Measurements from ENCODE around the gene ATP2B2.

ATP2B2 gene

GRCh38 chr3:10503217-10503796 is 2.1 kb downstream of the ATP2B2 start:
- H3K4me3 ChIP-seq (ENCODE audit: extremely low read depth, insufficient read depth, low read length, poor library complexity, severe bottlenecking), result no peak overlapping the region
- WGBS, 2 experiments (ENCODE audit: insufficient coverage in 2 of 2), result 87 to 93% methylated on average over 14 to 15 of the region's 15 CpGs
- H3K4me1 ChIP-seq (ENCODE audit: control insufficient read depth, insufficient read depth, low read length, poor library complexity, severe bottlenecking), result peaks cover 3% of the 10 kb centered on the region
- H3K27ac ChIP-seq (ENCODE audit: low read depth, low read length, severe bottlenecking), result no peak overlapping the region
- no peaks in the 10 kb centered on the region for H3K9me3 ChIP-seq (ENCODE audit: control insufficient read depth, low read length)
- H3K36me3 ChIP-seq (ENCODE audit: control insufficient read depth, insufficient read depth, low read length), result no peaks in the 10 kb centered on the region

- Histone ChIP-seq H3K4me1 (ENCODE audit: control insufficient read depth, insufficient read depth, low read length, poor library complexity, severe bottlenecking) (peaks cover 3% of the 10 kb centered on the region), H3K36me3 (ENCODE audit: control insufficient read depth, insufficient read depth, low read length) (no peaks in the 10 kb centered on the region), H3K27ac (ENCODE audit: low read depth, low read length, severe bottlenecking) (no peak overlapping the region), H3K4me3 (ENCODE audit: extremely low read depth, insufficient read depth, low read length, poor library complexity, severe bottlenecking) (no peak overlapping the region), H3K9me3 (ENCODE audit: control insufficient read depth, low read length) (no peaks in the 10 kb centered on the region)
- 88 to 95% methylated on average over 10 to 12 of the region's 12 CpGs for WGBS, 2 experiments (ENCODE audit: insufficient coverage in 2 of 2)
Measured at GRCh38 chr3:10502185-10502880, 3.1 kb downstream of the ATP2B2 start.

- no peaks in the 10 kb centered on the region for H3K9me3 ChIP-seq (ENCODE audit: control insufficient read depth, low read length)
- H3K4me3 ChIP-seq (ENCODE audit: extremely low read depth, insufficient read depth, low read length, poor library complexity, severe bottlenecking), result no peak overlapping the region
- H3K36me3 ChIP-seq (ENCODE audit: control insufficient read depth, insufficient read depth, low read length), result no peaks in the 10 kb centered on the region
- 77 to 100% methylated on average over 2 to 3 of the region's 3 CpGs for WGBS, 2 experiments (ENCODE audit: insufficient coverage in 2 of 2)
- H3K27ac ChIP-seq (ENCODE audit: low read depth, low read length, severe bottlenecking), result no peak overlapping the region
- peaks cover 3% of the 10 kb centered on the region for H3K4me1 ChIP-seq (ENCODE audit: control insufficient read depth, insufficient read depth, low read length, poor library complexity, severe bottlenecking)
Measured at GRCh38 chr3:10501664-10502052, 3.7 kb downstream of the ATP2B2 start.

GRCh38 chr3:10500717-10501663 is 4.4 kb downstream of the ATP2B2 start:
- Histone ChIP-seq H3K9me3 (ENCODE audit: control insufficient read depth, low read length) (no peaks in the 10 kb centered on the region), H3K36me3 (ENCODE audit: control insufficient read depth, insufficient read depth, low read length) (no peaks in the 10 kb centered on the region), H3K4me1 (ENCODE audit: control insufficient read depth, insufficient read depth, low read length, poor library complexity, severe bottlenecking) (peaks cover 2% of the 10 kb centered on the region), H3K4me3 (ENCODE audit: extremely low read depth, insufficient read depth, low read length, poor library complexity, severe bottlenecking) (no peak overlapping the region), H3K27ac (ENCODE audit: low read depth, low read length, severe bottlenecking) (no peak overlapping the region)
- WGBS, 2 experiments (ENCODE audit: insufficient coverage in 2 of 2), result 78 to 81% methylated on average over 15 to 16 of the region's 19 CpGs

GRCh38 chr3:10498271-10498670 is 7.1 kb downstream of the ATP2B2 start:
- H3K4me1 ChIP-seq (ENCODE audit: control insufficient read depth, insufficient read depth, low read length, poor library complexity, severe bottlenecking), result no peaks in the 10 kb centered on the region
- H3K36me3 ChIP-seq (ENCODE audit: control insufficient read depth, insufficient read depth, low read length), result no peaks in the 10 kb centered on the region
- H3K27ac ChIP-seq (ENCODE audit: low read depth, low read length, severe bottlenecking), result no peak overlapping the region
- 88 to 91% methylated on average over 11 of the region's 11 CpGs for WGBS, 2 experiments (ENCODE audit: insufficient coverage in 2 of 2)
- H3K4me3 ChIP-seq (ENCODE audit: extremely low read depth, insufficient read depth, low read length, poor library complexity, severe bottlenecking), result no peak overlapping the region
- no peaks in the 10 kb centered on the region for H3K9me3 ChIP-seq (ENCODE audit: control insufficient read depth, low read length)

- Histone ChIP-seq H3K27ac (ENCODE audit: low read depth, low read length, severe bottlenecking) (no peak overlapping the region), H3K4me3 (ENCODE audit: extremely low read depth, insufficient read depth, low read length, poor library complexity, severe bottlenecking) (no peak overlapping the region), H3K4me1 (ENCODE audit: control insufficient read depth, insufficient read depth, low read length, poor library complexity, severe bottlenecking) (no peaks in the 10 kb centered on the region), H3K36me3 (ENCODE audit: control insufficient read depth, insufficient read depth, low read length) (no peaks in the 10 kb centered on the region), H3K9me3 (ENCODE audit: control insufficient read depth, low read length) (no peaks in the 10 kb centered on the region)
- 71 to 86% methylated on average over 1 to 4 of the region's 4 CpGs for WGBS, 2 experiments (ENCODE audit: insufficient coverage in 2 of 2)
Measured at GRCh38 chr3:10497439-10497838, 7.9 kb downstream of the ATP2B2 start.

- 78 to 83% methylated on average over 5 to 10 of the region's 11 CpGs for WGBS, 2 experiments (ENCODE audit: insufficient coverage in 2 of 2)
Measured at GRCh38 chr3:10496121-10496863, 9.1 kb downstream of the ATP2B2 start.

GRCh38 chr3:10495614-10496013 is 9.8 kb downstream of the ATP2B2 start:
- Histone ChIP-seq H3K27ac (ENCODE audit: low read depth, low read length, severe bottlenecking) (no peak overlapping the region), H3K36me3 (ENCODE audit: control insufficient read depth, insufficient read depth, low read length) (no peaks in the 10 kb centered on the region)

More at GRCh38 chr3:10496121-10496863, 9.1 kb downstream of the ATP2B2 start:
- no peaks in the 10 kb centered on the region for H3K36me3 ChIP-seq (ENCODE audit: control insufficient read depth, insufficient read depth, low read length)
- H3K4me3 ChIP-seq (ENCODE audit: extremely low read depth, insufficient read depth, low read length, poor library complexity, severe bottlenecking), result no peak overlapping the region
- no peaks in the 10 kb centered on the region for H3K9me3 ChIP-seq (ENCODE audit: control insufficient read depth, low read length)
- no peaks in the 10 kb centered on the region for H3K4me1 ChIP-seq (ENCODE audit: control insufficient read depth, insufficient read depth, low read length, poor library complexity, severe bottlenecking)
- no peak overlapping the region for H3K27ac ChIP-seq (ENCODE audit: low read depth, low read length, severe bottlenecking)

GRCh38 chr3:10495003-10495402 is 10.4 kb downstream of the ATP2B2 start:
- H3K36me3 ChIP-seq (ENCODE audit: control insufficient read depth, insufficient read depth, low read length), result no peaks in the 10 kb centered on the region
- H3K9me3 ChIP-seq (ENCODE audit: control insufficient read depth, low read length), result no peaks in the 10 kb centered on the region
- H3K4me3 ChIP-seq (ENCODE audit: extremely low read depth, insufficient read depth, low read length, poor library complexity, severe bottlenecking), result no peak overlapping the region
- 54 to 69% methylated on average over 4 of the region's 4 CpGs for WGBS, 2 experiments (ENCODE audit: insufficient coverage in 2 of 2)
- no peaks in the 10 kb centered on the region for H3K4me1 ChIP-seq (ENCODE audit: control insufficient read depth, insufficient read depth, low read length, poor library complexity, severe bottlenecking)
- no peak overlapping the region for H3K27ac ChIP-seq (ENCODE audit: low read depth, low read length, severe bottlenecking)

More at GRCh38 chr3:10495614-10496013, 9.8 kb downstream of the ATP2B2 start:
- Histone ChIP-seq H3K4me1 (ENCODE audit: control insufficient read depth, insufficient read depth, low read length, poor library complexity, severe bottlenecking) (no peaks in the 10 kb centered on the region), H3K4me3 (ENCODE audit: extremely low read depth, insufficient read depth, low read length, poor library complexity, severe bottlenecking) (no peak overlapping the region), H3K9me3 (ENCODE audit: control insufficient read depth, low read length) (no peaks in the 10 kb centered on the region)
- WGBS, 2 experiments (ENCODE audit: insufficient coverage in 2 of 2), result 57 to 81% methylated on average over 2 to 3 of the region's 5 CpGs

- WGBS, 2 experiments (ENCODE audit: insufficient coverage in 2 of 2), result 70 to 80% methylated on average over 1 to 2 of the region's 3 CpGs
- H3K4me1 ChIP-seq (ENCODE audit: control insufficient read depth, insufficient read depth, low read length, poor library complexity, severe bottlenecking), result no peaks in the 10 kb centered on the region
- H3K4me3 ChIP-seq (ENCODE audit: extremely low read depth, insufficient read depth, low read length, poor library complexity, severe bottlenecking), result no peak overlapping the region
Measured at GRCh38 chr3:10494180-10494579, 11.2 kb downstream of the ATP2B2 start.

More at GRCh38 chr3:10494180-10494579, 11.2 kb downstream of the ATP2B2 start:
- Histone ChIP-seq H3K36me3 (ENCODE audit: control insufficient read depth, insufficient read depth, low read length) (no peaks in the 10 kb centered on the region), H3K27ac (ENCODE audit: low read depth, low read length, severe bottlenecking) (no peak overlapping the region), H3K9me3 (ENCODE audit: control insufficient read depth, low read length) (no peaks in the 10 kb centered on the region)
